Central memory CD8-positive, alpha-beta T cell (primary cell): Measurements from ENCODE around the gene DHX36.

Experiments
- ATAC-seq: fragments of 150-1000 bp; cut with Tn5 transposase; replicated peaks from 2 replicates; pipeline ENCODE4 v1.10.0; 2022; ENCODE audit warnings: mild to moderate bottlenecking, moderate FRiP score, moderate number of reproducible peaks; ENCODE audit not compliant: poor library complexity, severe bottlenecking; ENCODE audit errors: extremely low read depth
- DNase-seq, 2 donors: peaks; one replicate each; pipeline ENCODE4 v3.0.0; 2021; ENCODE audit warnings: low spot score in 2 of 2
- H3K27ac Mint-ChIP-seq: one replicate; pipeline ENCODE4 v1.8.0; 2022; ENCODE audit warnings: low read depth, mild to moderate bottlenecking, moderate library complexity, mixed read lengths
- H3K27me3 Mint-ChIP-seq: one replicate; pipeline ENCODE4 v1.8.0; 2022; ENCODE audit warnings: mixed read lengths
- H3K36me3 Mint-ChIP-seq: one replicate; pipeline ENCODE4 v1.8.0; 2022; ENCODE audit warnings: mild to moderate bottlenecking, moderate library complexity, mixed read lengths; ENCODE audit not compliant: insufficient read depth
- H3K4me1 Mint-ChIP-seq: one replicate; pipeline ENCODE4 v1.8.0; 2022; ENCODE audit warnings: mixed read lengths
- H3K4me3 Mint-ChIP-seq: one replicate; pipeline ENCODE4 v1.8.0; 2022; ENCODE audit warnings: mild to moderate bottlenecking, moderate library complexity, mixed read lengths
- H3K9me3 Mint-ChIP-seq: one replicate; pipeline ENCODE4 v1.8.0; 2022; ENCODE audit warnings: mixed read lengths

The DHX36 gene

DNA sequence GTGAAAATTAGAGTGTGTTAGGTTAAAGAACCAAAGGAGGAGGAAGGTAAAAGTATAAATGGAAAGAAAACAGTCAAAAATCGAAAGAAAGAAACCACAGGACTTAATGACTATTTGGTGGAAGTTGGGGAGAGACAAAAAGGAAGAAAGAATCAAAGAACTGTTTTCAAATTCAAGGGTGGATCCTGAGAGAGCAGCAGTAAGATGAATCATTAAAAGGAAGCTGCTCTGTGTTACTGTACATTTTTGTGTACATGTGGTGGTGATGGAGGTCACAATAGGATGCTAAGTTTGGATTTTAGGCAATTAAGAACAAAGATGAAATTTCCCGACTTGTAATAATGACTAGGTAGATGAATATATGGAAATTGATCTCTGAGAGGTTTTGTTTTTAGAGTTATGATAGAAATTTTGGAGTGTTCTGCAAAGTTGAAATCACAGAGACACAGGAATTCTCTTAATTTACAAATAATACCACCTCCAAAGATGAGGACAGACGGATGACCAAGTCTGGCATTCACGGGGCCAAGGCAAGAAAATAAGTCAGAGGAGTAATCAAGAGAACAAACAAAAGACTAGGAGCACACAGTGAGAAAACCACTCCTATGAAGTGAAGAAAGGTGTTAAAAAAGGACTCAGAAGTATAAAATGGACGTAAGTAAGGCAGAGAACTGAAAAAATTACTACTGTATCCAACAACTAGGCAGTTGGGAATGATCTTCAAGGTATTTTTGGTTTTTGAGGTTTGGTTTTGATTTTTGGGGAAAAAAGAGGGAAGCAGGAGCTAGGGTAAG is 7.1 kb downstream of the DHX36 start:
- Mint-ChIP-seq H3K27ac (peak overlapping the region; percentile 63), H3K36me3 (peaks cover 39% of the 10 kb centered on the region)

DNA sequence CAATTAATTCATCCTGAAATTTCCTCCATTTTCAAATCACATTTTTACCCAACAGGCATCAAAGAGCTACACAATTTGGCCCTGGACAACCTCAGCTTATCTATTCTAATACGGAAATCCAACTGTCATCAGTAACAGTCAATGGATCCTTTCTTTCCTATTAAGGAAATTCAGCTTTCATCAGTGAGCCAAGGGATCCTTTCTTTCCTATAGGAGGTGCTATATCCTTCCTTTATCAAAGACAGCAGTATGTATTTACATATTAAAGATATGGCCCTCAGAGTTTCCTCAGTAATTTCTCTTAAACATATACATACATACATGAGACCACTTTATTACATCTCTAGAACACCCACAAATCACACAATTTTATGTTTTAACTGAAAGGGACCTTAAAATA is 10.1 kb downstream of the DHX36 start:
- H3K36me3 Mint-ChIP-seq, result peaks cover 46% of the 10 kb centered on the region
- no peak overlapping the region for H3K4me3 Mint-ChIP-seq
- ATAC-seq, result no peak
- no peaks in the 10 kb centered on the region for H3K9me3 Mint-ChIP-seq
- peaks cover 5% of the 10 kb centered on the region for H3K4me1 Mint-ChIP-seq
- DNase-seq, result no peak
- no peak overlapping the region for H3K27ac Mint-ChIP-seq
- no peaks in the 10 kb centered on the region for H3K27me3 Mint-ChIP-seq

More for the DNA sequence above, 7.1 kb downstream of the DHX36 start:
- DNase-seq, result no peak
- Mint-ChIP-seq H3K9me3 (no peaks in the 10 kb centered on the region), H3K4me3 (peak overlapping the region; percentile 23), H3K27me3 (no peaks in the 10 kb centered on the region), H3K4me1 (no peaks in the 10 kb centered on the region)
- ATAC-seq, result peak; percentile 32

DNA sequence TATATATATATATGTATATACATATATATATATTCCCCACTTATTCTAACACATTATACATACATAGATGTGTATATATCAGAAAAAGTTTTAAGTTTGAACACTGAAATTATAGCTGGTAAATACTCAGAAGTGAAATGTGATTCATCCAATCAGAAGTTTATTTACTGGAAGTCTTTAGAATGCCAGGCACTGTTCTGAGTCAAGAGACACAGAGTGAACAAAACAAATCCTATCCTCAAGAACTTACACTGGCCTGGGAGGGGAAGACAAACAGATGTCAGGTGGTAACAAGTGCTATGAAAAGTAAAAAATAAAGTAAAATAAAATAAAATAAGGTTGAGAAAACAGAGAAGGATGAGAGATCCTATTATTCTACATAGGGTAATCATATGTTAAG is 13.4 kb downstream of the DHX36 start:
- H3K36me3 Mint-ChIP-seq, result peaks cover 63% of the 10 kb centered on the region
- no peak overlapping the region for H3K4me3 Mint-ChIP-seq
- ATAC-seq, result no peak
- H3K9me3 Mint-ChIP-seq, result no peaks in the 10 kb centered on the region
- H3K27me3 Mint-ChIP-seq, result no peaks in the 10 kb centered on the region
- no peak overlapping the region for H3K27ac Mint-ChIP-seq
- no peak for DNase-seq
- H3K4me1 Mint-ChIP-seq, result peaks cover 18% of the 10 kb centered on the region

DNA sequence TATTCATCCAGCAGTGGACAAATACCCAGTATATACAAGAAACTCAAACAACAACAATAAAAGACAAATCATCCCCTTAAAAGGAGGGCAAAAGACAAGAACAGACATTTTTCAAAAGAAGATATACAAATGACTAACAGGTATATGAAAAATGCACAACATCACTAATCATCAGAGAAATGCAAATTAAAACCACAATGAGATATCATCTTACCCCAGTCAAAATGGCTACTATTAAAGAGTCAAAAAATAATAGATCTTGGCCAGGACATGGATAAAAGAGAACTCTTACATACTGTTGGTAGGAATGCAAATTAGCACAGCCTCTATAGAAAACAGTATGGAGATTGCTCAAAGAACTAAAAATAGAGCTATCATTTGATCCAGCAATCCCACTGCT is 16.9 kb downstream of the DHX36 start:
- peaks cover 20% of the 10 kb centered on the region for H3K4me1 Mint-ChIP-seq
- no peak for DNase-seq
- no peaks in the 10 kb centered on the region for H3K9me3 Mint-ChIP-seq
- peaks cover 57% of the 10 kb centered on the region for H3K36me3 Mint-ChIP-seq
- peak overlapping the region; percentile 62 for H3K27ac Mint-ChIP-seq
- no peak overlapping the region for H3K4me3 Mint-ChIP-seq
- no peaks in the 10 kb centered on the region for H3K27me3 Mint-ChIP-seq
- no peak for ATAC-seq

DNA sequence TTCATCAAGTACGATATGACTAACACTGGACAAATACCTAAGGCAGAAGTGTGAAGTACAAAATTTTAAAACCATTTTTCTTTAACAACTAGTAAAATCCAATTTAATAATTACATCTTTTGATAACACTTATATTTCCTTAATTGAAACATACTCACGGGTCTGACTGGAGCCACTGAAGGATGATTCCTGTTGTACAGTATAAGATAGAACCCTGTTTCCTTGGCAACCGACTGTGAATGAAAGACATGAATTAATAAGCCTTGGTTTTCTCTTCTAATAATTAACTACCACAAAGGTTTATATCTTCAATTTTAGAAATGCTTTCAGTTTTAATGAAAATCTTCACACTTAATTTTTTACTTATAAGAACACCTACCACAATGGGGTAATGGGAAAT is 19.4 kb downstream of the DHX36 start:
- Mint-ChIP-seq H3K36me3 (peaks cover 71% of the 10 kb centered on the region), H3K27ac (no peak overlapping the region), H3K4me1 (peaks cover 22% of the 10 kb centered on the region), H3K9me3 (no peaks in the 10 kb centered on the region), H3K4me3 (no peak overlapping the region), H3K27me3 (no peaks in the 10 kb centered on the region)
- DNase-seq, result no peak
- no peak for ATAC-seq

DNA sequence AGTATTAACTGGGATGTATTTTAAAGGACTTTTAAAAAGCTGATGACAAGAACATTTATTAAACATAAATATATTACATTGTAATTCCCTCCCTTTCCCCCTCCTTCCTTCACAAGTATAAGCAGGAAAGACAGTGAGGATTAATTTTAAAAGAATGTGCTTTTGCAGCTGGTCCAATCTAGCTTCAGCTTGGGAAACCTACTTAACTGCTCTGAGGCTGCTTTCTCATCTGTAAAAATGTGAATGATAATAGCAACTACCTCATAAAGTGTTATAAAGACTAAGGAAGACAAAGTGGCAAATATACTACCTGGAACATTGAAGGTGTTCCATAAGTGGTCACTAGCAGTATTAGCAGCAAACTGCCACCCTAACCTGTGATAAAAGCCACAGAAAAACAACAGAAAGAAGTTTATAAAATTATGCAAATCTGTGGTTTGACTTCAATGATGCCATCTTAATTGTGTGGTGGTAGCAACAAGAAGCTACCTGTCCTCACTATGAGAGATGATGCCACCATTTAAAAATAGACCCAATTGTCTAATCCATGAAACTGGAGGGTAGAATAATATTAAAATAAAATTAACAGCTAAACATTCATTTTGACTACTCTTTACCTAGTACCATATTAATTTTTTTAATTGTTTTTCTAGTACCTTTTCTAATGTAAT is 20.0 kb downstream of the DHX36 start:
- ATAC-seq (no peak), DNase-seq (no peak)
- Mint-ChIP-seq H3K36me3 (peaks cover 74% of the 10 kb centered on the region), H3K4me3 (no peak overlapping the region), H3K4me1 (peaks cover 18% of the 10 kb centered on the region), H3K27ac (no peak overlapping the region), H3K27me3 (no peaks in the 10 kb centered on the region), H3K9me3 (no peaks in the 10 kb centered on the region)

DNA sequence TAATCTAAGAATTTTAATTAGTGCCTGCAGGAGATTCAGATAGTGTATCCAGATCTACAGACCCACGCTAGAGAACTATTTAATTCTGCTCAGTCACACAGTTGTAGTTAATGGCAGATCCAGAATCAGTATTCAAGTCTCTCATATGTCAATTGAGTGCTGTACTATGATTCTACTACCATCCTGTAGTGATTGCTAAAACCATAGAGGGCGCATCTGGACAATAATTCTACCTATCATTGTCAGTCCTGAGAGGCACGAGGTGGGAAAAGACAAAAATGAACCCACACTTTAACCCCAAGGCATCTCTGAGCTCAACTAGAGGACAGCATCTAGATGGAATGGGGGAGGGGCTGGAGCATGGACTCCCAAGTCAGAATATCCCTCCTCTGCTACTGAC is 22.7 kb downstream of the DHX36 start:
- Mint-ChIP-seq H3K9me3 (no peaks in the 10 kb centered on the region), H3K4me1 (peaks cover 5% of the 10 kb centered on the region), H3K4me3 (no peak overlapping the region), H3K27ac (peak overlapping the region; percentile 22), H3K36me3 (peaks cover 74% of the 10 kb centered on the region), H3K27me3 (no peaks in the 10 kb centered on the region)
- DNase-seq (no peak), ATAC-seq (no peak)

DNA sequence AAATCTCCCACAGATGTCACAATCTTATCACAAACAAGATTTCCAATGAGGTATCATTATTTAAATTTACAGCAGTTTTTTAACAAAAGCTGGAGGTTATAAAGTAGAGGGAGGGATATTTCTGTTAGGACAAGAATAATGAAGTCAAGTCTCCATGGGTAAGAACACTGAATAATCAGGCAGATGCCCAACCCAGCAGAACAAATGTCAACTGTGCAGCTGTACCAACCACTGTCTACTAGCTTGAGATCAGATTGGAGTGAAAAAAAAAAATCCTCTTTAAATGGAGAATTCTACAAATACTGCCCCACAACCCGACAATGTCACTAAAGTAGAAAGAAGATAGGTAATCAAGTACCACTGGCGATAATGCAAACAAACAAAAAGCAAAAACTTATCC is 30.3 kb downstream of the DHX36 start:
- no peaks in the 10 kb centered on the region for H3K4me1 Mint-ChIP-seq
- H3K27me3 Mint-ChIP-seq, result no peaks in the 10 kb centered on the region
- peak overlapping the region; percentile 29 for H3K27ac Mint-ChIP-seq
- DNase-seq, result no peak
- H3K36me3 Mint-ChIP-seq, result peaks cover 54% of the 10 kb centered on the region
- no peak for ATAC-seq
- no peak overlapping the region for H3K4me3 Mint-ChIP-seq
- H3K9me3 Mint-ChIP-seq, result no peaks in the 10 kb centered on the region

DNA sequence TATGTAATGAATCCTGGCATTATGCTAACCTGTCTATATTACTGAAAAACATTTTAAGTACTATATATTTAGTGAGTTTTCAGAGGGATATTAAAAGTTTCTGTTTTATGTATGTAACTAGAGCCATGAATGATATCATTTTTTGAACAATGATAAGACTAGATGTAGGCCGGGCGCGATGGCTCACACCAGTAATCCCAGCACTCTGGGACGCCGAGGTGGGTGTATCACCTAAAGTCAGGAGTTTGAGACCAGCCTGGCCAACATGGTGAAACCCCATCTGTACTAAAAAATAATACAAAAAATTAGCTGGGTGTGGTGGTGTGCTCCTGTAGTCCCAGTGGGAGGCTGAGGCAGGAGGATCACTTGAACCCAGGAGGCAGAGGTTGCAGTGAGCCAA is 34.1 kb downstream of the DHX36 start:
- peaks cover 57% of the 10 kb centered on the region for H3K36me3 Mint-ChIP-seq
- no peak for ATAC-seq
- H3K4me3 Mint-ChIP-seq, result no peak overlapping the region

DNA sequence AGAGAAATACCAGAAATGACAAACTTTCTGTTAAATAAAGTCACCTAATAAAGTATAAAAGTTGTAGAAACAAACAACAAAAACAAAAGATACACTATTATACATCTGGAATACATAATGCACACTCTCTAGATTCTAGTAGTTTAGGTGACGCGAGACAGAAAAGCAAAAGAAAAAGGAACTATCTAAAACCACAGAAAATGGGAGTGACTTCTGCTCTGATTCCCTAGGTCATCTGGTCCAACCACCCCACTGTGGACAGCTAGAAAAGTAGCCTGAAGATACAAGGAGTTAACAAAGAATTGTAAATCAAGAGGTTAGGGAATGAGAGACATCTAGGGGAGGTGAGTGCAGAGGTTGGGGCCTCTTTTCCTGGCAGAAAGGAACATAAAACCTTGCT is 39.1 kb downstream of the DHX36 start:
- H3K27ac Mint-ChIP-seq, result peak overlapping the region; percentile 59
- H3K36me3 Mint-ChIP-seq, result peaks cover 67% of the 10 kb centered on the region
- DNase-seq (no peak), ATAC-seq (no peak)
- H3K9me3 Mint-ChIP-seq, result no peaks in the 10 kb centered on the region
- H3K27me3 Mint-ChIP-seq, result no peaks in the 10 kb centered on the region
- no peak overlapping the region for H3K4me3 Mint-ChIP-seq
- no peaks in the 10 kb centered on the region for H3K4me1 Mint-ChIP-seq

More for the DNA sequence above, 34.1 kb downstream of the DHX36 start:
- H3K27ac Mint-ChIP-seq, result no peak overlapping the region
- DNase-seq, result no peak
- H3K4me1 Mint-ChIP-seq, result no peaks in the 10 kb centered on the region
- no peaks in the 10 kb centered on the region for H3K27me3 Mint-ChIP-seq
- no peaks in the 10 kb centered on the region for H3K9me3 Mint-ChIP-seq

DNA sequence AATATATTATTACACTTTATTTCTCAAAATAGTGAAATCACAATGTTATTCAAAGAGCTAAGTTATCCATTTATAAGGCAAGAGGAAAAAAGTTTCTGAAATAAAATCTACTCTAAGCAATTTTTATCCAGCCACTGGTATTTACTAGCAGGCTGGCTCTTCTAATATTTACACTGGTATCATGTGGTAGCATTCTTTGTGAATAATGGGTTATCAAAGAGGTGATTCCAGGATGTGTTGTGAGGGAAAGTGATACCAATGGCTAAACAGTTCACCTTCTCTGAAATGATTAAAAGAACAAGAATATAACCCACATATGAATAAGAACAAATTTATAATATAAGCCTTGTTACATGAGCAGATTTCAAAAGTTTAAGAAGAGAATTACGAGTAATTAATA is 44.1 kb downstream of the DHX36 start:
- peaks cover 3% of the 10 kb centered on the region for H3K4me1 Mint-ChIP-seq
- H3K36me3 Mint-ChIP-seq, result peaks cover 68% of the 10 kb centered on the region
- no peak overlapping the region for H3K4me3 Mint-ChIP-seq
- no peaks in the 10 kb centered on the region for H3K9me3 Mint-ChIP-seq
- DNase-seq, result no peak
- no peak for ATAC-seq
- H3K27me3 Mint-ChIP-seq, result no peaks in the 10 kb centered on the region
- H3K27ac Mint-ChIP-seq, result no peak overlapping the region

DNA sequence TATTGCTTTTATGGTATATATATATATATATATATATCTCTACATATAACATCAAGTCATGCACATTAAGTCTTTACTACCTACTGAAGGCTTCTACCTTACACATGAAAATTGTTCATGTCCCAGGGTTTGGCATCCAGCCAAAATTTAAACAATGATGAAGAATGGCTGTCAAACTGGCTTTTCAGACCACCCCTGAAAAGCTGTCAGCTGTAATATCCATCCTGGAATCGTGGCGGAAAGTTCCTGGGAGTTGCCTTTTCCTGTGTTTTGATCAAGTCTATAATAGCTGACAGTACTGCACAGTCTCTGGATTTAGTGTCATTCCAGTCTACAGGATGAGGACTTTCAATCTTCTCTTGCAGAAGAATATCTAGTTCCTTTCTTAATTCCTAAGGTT is 48.3 kb downstream of the DHX36 start:
- no peaks in the 10 kb centered on the region for H3K27me3 Mint-ChIP-seq
- DNase-seq (no peak), ATAC-seq (no peak)
- peaks cover 21% of the 10 kb centered on the region for H3K4me1 Mint-ChIP-seq
- H3K4me3 Mint-ChIP-seq, result no peak overlapping the region
- no peaks in the 10 kb centered on the region for H3K9me3 Mint-ChIP-seq
- peaks cover 67% of the 10 kb centered on the region for H3K36me3 Mint-ChIP-seq
- no peak overlapping the region for H3K27ac Mint-ChIP-seq

DNA sequence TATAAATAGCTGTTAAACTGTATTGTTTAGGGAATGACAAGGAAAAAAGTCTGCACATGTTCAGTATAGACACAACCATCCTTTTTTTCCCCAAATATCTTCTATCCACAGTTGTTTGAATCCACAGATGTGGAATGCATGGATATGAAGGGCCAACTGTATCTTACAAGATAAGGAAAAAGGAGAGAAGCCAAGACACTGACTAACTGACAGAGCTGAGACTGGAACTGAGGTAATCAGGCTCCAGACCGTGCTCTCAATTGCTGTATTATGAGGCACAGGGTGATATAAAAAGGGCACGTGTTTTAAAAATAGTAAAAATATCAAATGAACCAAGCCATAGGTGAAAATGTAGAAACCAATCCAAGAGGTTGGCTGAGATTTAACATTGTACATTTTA is 49.0 kb downstream of the DHX36 start:
- Mint-ChIP-seq H3K9me3 (no peaks in the 10 kb centered on the region), H3K4me3 (no peak overlapping the region), H3K27ac (no peak overlapping the region), H3K27me3 (no peaks in the 10 kb centered on the region), H3K36me3 (peaks cover 63% of the 10 kb centered on the region), H3K4me1 (peaks cover 21% of the 10 kb centered on the region)
- DNase-seq, result no peak
- ATAC-seq, result no peak
